Measurements from ENCODE around the gene CPED1. TPM values are rescaled to one million over a fixed set of nuclear protein-coding genes. Genes with fewer than 3 reads are reported as not detected.

Gene CPED1
- total RNA-seq, 1 donor from 2014 or later, result 3.9 TPM

GRCh38 chr7:121271916-121272315 lies 283.4 kb downstream of the CPED1 start:
- Mint-ChIP-seq H3K27ac (ENCODE audit: unreplicated experiment) (no peak overlapping the region), H3K4me3 (ENCODE audit: unreplicated experiment) (no peak overlapping the region), H3K9me3 (ENCODE audit: unreplicated experiment) (peaks cover 8% of the 10 kb centered on the region), H3K4me1 (ENCODE audit: unreplicated experiment) (peaks cover 2% of the 10 kb centered on the region), H3K27me3 (ENCODE audit: unreplicated experiment) (no peaks in the 10 kb centered on the region), H3K36me3 (ENCODE audit: unreplicated experiment) (no peaks in the 10 kb centered on the region)
- TF ChIP-seq, protein P1, sequence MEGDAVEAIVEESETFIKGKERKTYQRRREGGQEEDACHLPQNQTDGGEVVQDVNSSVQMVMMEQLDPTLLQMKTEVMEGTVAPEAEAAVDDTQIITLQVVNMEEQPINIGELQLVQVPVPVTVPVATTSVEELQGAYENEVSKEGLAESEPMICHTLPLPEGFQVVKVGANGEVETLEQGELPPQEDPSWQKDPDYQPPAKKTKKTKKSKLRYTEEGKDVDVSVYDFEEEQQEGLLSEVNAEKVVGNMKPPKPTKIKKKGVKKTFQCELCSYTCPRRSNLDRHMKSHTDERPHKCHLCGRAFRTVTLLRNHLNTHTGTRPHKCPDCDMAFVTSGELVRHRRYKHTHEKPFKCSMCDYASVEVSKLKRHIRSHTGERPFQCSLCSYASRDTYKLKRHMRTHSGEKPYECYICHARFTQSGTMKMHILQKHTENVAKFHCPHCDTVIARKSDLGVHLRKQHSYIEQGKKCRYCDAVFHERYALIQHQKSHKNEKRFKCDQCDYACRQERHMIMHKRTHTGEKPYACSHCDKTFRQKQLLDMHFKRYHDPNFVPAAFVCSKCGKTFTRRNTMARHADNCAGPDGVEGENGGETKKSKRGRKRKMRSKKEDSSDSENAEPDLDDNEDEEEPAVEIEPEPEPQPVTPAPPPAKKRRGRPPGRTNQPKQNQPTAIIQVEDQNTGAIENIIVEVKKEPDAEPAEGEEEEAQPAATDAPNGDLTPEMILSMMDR (IDR thresholded peaks at IDR 0.05), result no peak
- no peak for DNase-seq (ENCODE audit: extremely low spot score, unreplicated experiment)

- H3K4me1 Mint-ChIP-seq (ENCODE audit: unreplicated experiment), result peaks cover 6% of the 10 kb centered on the region
- no peak for DNase-seq (ENCODE audit: extremely low spot score, unreplicated experiment)
- TF ChIP-seq, protein P1 (IDR thresholded peaks at IDR 0.05), result no peak
- H3K27ac Mint-ChIP-seq (ENCODE audit: unreplicated experiment), result no peak overlapping the region
- no peaks in the 10 kb centered on the region for H3K36me3 Mint-ChIP-seq (ENCODE audit: unreplicated experiment)
- H3K27me3 Mint-ChIP-seq (ENCODE audit: unreplicated experiment), result no peaks in the 10 kb centered on the region
- H3K9me3 Mint-ChIP-seq (ENCODE audit: unreplicated experiment), result peaks cover 4% of the 10 kb centered on the region
- no peak overlapping the region for H3K4me3 Mint-ChIP-seq (ENCODE audit: unreplicated experiment)
Observed at GRCh38 chr7:121272676-121273075, 284.2 kb downstream of the CPED1 start.

GRCh38 chr7:121273467-121274167 lies 285.1 kb downstream of the CPED1 start:
- H3K27me3 Mint-ChIP-seq (ENCODE audit: unreplicated experiment), result no peaks in the 10 kb centered on the region
- TF ChIP-seq, protein P1 (IDR thresholded peaks at IDR 0.05), result no peak
- no peak for DNase-seq (ENCODE audit: extremely low spot score, unreplicated experiment)
- no peaks in the 10 kb centered on the region for H3K36me3 Mint-ChIP-seq (ENCODE audit: unreplicated experiment)
- H3K27ac Mint-ChIP-seq (ENCODE audit: unreplicated experiment), result no peak overlapping the region
- peaks cover 4% of the 10 kb centered on the region for H3K9me3 Mint-ChIP-seq (ENCODE audit: unreplicated experiment)
- no peak overlapping the region for H3K4me3 Mint-ChIP-seq (ENCODE audit: unreplicated experiment)
- peaks cover 15% of the 10 kb centered on the region for H3K4me1 Mint-ChIP-seq (ENCODE audit: unreplicated experiment)

- Mint-ChIP-seq H3K27ac (ENCODE audit: unreplicated experiment) (no peak overlapping the region), H3K4me3 (ENCODE audit: unreplicated experiment) (no peak overlapping the region), H3K36me3 (ENCODE audit: unreplicated experiment) (no peaks in the 10 kb centered on the region), H3K4me1 (ENCODE audit: unreplicated experiment) (peaks cover 23% of the 10 kb centered on the region), H3K27me3 (ENCODE audit: unreplicated experiment) (no peaks in the 10 kb centered on the region), H3K9me3 (ENCODE audit: unreplicated experiment) (peaks cover 4% of the 10 kb centered on the region)
- DNase-seq (ENCODE audit: extremely low spot score, unreplicated experiment), result no peak
- TF ChIP-seq, protein P1 (IDR thresholded peaks at IDR 0.05), result no peak
Observed at GRCh38 chr7:121274467-121274866, 286.0 kb downstream of the CPED1 start.

DNA sequence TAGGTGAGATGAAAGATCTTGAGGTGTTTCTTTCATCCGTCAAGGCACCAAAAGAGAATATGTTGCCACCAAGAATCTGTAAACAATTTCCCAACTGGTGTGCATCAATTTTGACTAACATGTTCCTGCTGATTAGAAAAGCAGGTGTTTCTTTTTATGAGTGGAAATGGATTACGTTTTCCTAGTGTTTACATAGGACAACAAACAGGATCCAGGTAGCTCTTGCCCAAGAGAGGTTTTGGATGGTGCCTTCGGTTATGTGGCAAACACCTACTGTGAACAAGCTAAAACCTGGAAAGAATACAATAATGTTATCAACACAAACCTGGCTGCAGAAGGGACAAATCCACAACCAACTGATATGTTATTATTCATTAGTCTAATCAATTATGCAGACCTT lies 286.7 kb downstream of the CPED1 start:
- H3K36me3 Mint-ChIP-seq (ENCODE audit: unreplicated experiment), result no peaks in the 10 kb centered on the region
- no peaks in the 10 kb centered on the region for H3K9me3 Mint-ChIP-seq (ENCODE audit: unreplicated experiment)
- no peak for DNase-seq (ENCODE audit: extremely low spot score, unreplicated experiment)
- peaks cover 30% of the 10 kb centered on the region for H3K4me1 Mint-ChIP-seq (ENCODE audit: unreplicated experiment)
- no peaks in the 10 kb centered on the region for H3K27me3 Mint-ChIP-seq (ENCODE audit: unreplicated experiment)
- H3K4me3 Mint-ChIP-seq (ENCODE audit: unreplicated experiment), result no peak overlapping the region
- no peak overlapping the region for H3K27ac Mint-ChIP-seq (ENCODE audit: unreplicated experiment)
- TF ChIP-seq, protein P1 (IDR thresholded peaks at IDR 0.05), result no peak

All from osteocyte (in vitro differentiated cells).